Immature natural killer cell (primary cell): ENCODE data around the gene CLEC4G. TPM values are rescaled to one million over a fixed set of nuclear protein-coding genes. Genes with fewer than 3 reads are reported as not detected.
"Not testable (repeated sequence)": the region's sequence is repeated elsewhere in the genome, so short reads cannot be mapped to it uniquely, and the experiment has no call there.

Experiments
- DNase-seq, 3 donors: peaks; one replicate each; pipeline ENCODE4 v3.0.0; 2022; ENCODE audit warnings: mixed read lengths in 1 of 3
- H3K27ac Mint-ChIP-seq, 6 donors: one replicate each; pipeline ENCODE4 v1.8.0; 2020; ENCODE audit warnings: mixed read lengths in 6 of 6, mild to moderate bottlenecking in 5 of 6, inconsistent platforms in 4 of 6, moderate library complexity in 3 of 6
- H3K27me3 Mint-ChIP-seq, 3 donors: one replicate each; pipeline ENCODE4 v1.8.0; 2020 to 2021; ENCODE audit warnings: low read depth in 3 of 3, mild to moderate bottlenecking in 3 of 3, mixed read lengths in 3 of 3, moderate library complexity in 3 of 3, inconsistent platforms in 1 of 3
- H3K36me3 Mint-ChIP-seq, 3 donors: one replicate each; pipeline ENCODE4 v1.8.0; 2020; ENCODE audit warnings: mixed read lengths in 3 of 3, inconsistent platforms in 2 of 3, mild to moderate bottlenecking in 2 of 3
- H3K4me1 Mint-ChIP-seq, 2 donors: one replicate each; pipeline ENCODE4 v1.8.0; 2020; ENCODE audit warnings: inconsistent platforms in 2 of 2, mild to moderate bottlenecking in 2 of 2, mixed read lengths in 2 of 2, moderate library complexity in 1 of 2
- H3K4me3 Mint-ChIP-seq, 5 donors: one replicate each; pipeline ENCODE4 v1.8.0; 2020; ENCODE audit warnings: mild to moderate bottlenecking in 5 of 5, mixed read lengths in 5 of 5, inconsistent platforms in 3 of 5, moderate library complexity in 3 of 5
- H3K9me3 Mint-ChIP-seq, 6 donors: one replicate each; pipeline ENCODE4 v1.8.0; 2020; ENCODE audit warnings: mild to moderate bottlenecking in 6 of 6, mixed read lengths in 6 of 6, inconsistent platforms in 4 of 6, moderate library complexity in 3 of 6
- polyA plus RNA-seq, 3 donors: library from polyadenylated mRNA; unstranded; fragments of 300-500 nt; fragmentation: Illumina TruSeq; gene quantifications; one replicate each; pipeline ENCODE4 v1.2.3, GENCODE V29; 2021

The CLEC4G gene
- polyA plus RNA-seq, 3 donors from 2014 or later = 0.43 TPM; not detected in 2

GRCh38 chr19:7762719-7763293, 30.9 kb upstream of the CLEC4G start, which contains the start of gene CLEC4M:
TSS of gene CLEC4M (plus strand) at chr19:7763243. CDS start at chr19:7763267, 24 bp downstream.
- peaks cover 2 to 12% (median 8%) of the 10 kb centered on the region in 3 donors for H3K27me3 Mint-ChIP-seq
- peaks cover 0 to 6% (median 3%) of the 10 kb centered on the region in 3 donors for H3K36me3 Mint-ChIP-seq
- DNase-seq = no peak
- H3K9me3 Mint-ChIP-seq = peaks cover 8 to 22% (median 19%) of the 10 kb centered on the region in 6 donors
- H3K4me3 Mint-ChIP-seq = no peak within 1 kb of the TSS
- H3K27ac Mint-ChIP-seq = no peak within 1 kb of the TSS
- H3K4me1 Mint-ChIP-seq = no peaks in the 10 kb centered on the region

- Mint-ChIP-seq H3K27ac (no peak overlapping the region), H3K27me3 (peaks cover 1 to 14% (median 2%) of the 10 kb centered on the region in 3 donors), H3K4me1 (no peaks in the 10 kb centered on the region), H3K9me3 (peaks cover 20 to 39% (median 34%) of the 10 kb centered on the region in 6 donors), H3K36me3 (peaks cover 6 to 7% (median 6%) of the 10 kb centered on the region in 3 donors), H3K4me3 (no peak overlapping the region)
- no peak for DNase-seq
Measured at GRCh38 chr19:7759156-7759555, 27.2 kb upstream of the CLEC4G start.

- Mint-ChIP-seq H3K9me3 (peaks cover 20 to 39% (median 34%) of the 10 kb centered on the region in 6 donors), H3K27ac (no peak overlapping the region), H3K27me3 (peaks cover 2 to 18% (median 3%) of the 10 kb centered on the region in 3 donors), H3K4me3 (no peak overlapping the region), H3K4me1 (no peaks in the 10 kb centered on the region), H3K36me3 (peaks cover 6 to 7% (median 6%) of the 10 kb centered on the region in 3 donors)
- DNase-seq = no peak
Measured at GRCh38 chr19:7757358-7757757, 25.4 kb upstream of the CLEC4G start.

- Mint-ChIP-seq H3K4me3 (no peak overlapping the region), H3K27ac (no peak overlapping the region), H3K36me3 (peaks cover 6 to 7% (median 6%) of the 10 kb centered on the region in 3 donors), H3K27me3 (peaks cover 2 to 13% (median 3%) of the 10 kb centered on the region in 3 donors), H3K4me1 (no peaks in the 10 kb centered on the region), H3K9me3 (peaks cover 20 to 39% (median 34%) of the 10 kb centered on the region in 6 donors)
- no peak for DNase-seq
Measured at GRCh38 chr19:7756258-7756657, 24.3 kb upstream of the CLEC4G start.

GRCh38 chr19:7751157-7751783, 19.4 kb upstream of the CLEC4G start:
- Mint-ChIP-seq H3K4me3 (no peak overlapping the region), H3K27me3 (peaks cover 2 to 14% (median 3%) of the 10 kb centered on the region in 3 donors), H3K4me1 (no peaks in the 10 kb centered on the region), H3K36me3 (no peaks in the 10 kb centered on the region), H3K9me3 (peaks cover 3 to 9% (median 4%) of the 10 kb centered on the region in 6 donors), H3K27ac (peak overlapping the region in 1 of 6 donors; percentile 13)
- DNase-seq = no peak

- H3K27me3 Mint-ChIP-seq = peaks cover 5 to 13% (median 7%) of the 10 kb centered on the region in 3 donors
- no peak overlapping the region for H3K4me3 Mint-ChIP-seq
- DNase-seq = no peak
- no peaks in the 10 kb centered on the region for H3K36me3 Mint-ChIP-seq
- no peak overlapping the region for H3K27ac Mint-ChIP-seq
- H3K4me1 Mint-ChIP-seq = no peaks in the 10 kb centered on the region
- H3K9me3 Mint-ChIP-seq = peaks cover 0 to 3% (median 0%) of the 10 kb centered on the region in 6 donors
Measured at GRCh38 chr19:7748756-7749155, 16.8 kb upstream of the CLEC4G start.

- H3K27me3 Mint-ChIP-seq = peaks cover 4 to 11% (median 11%) of the 10 kb centered on the region in 3 donors
- H3K9me3 Mint-ChIP-seq = peaks cover 0 to 3% (median 0%) of the 10 kb centered on the region in 6 donors
- no peaks in the 10 kb centered on the region for H3K36me3 Mint-ChIP-seq
- no peak overlapping the region for H3K27ac Mint-ChIP-seq
- no peak for DNase-seq
- H3K4me3 Mint-ChIP-seq = no peak overlapping the region
- H3K4me1 Mint-ChIP-seq = no peaks in the 10 kb centered on the region
Measured at GRCh38 chr19:7748171-7748570, 16.3 kb upstream of the CLEC4G start.

GRCh38 chr19:7746903-7747884, 15.3 kb upstream of the CLEC4G start, which contains the start of gene CD209:
TSS of gene CD209 (minus strand) at chr19:7747534. CDS start at chr19:7747511, 23 bp downstream.
- peaks cover 4 to 12% (median 11%) of the 10 kb centered on the region in 3 donors for H3K27me3 Mint-ChIP-seq
- no peak within 1 kb of the TSS for H3K4me3 Mint-ChIP-seq
- H3K27ac Mint-ChIP-seq = no peak within 1 kb of the TSS
- H3K4me1 Mint-ChIP-seq = no peaks in the 10 kb centered on the region
- H3K36me3 Mint-ChIP-seq = no peaks in the 10 kb centered on the region
- DNase-seq = no peak
- peaks cover 0 to 3% (median 0%) of the 10 kb centered on the region in 6 donors for H3K9me3 Mint-ChIP-seq

- not testable (repeated sequence) for DNase-seq, H3K36me3 Mint-ChIP-seq, H3K4me3 Mint-ChIP-seq, H3K27ac Mint-ChIP-seq, H3K9me3 Mint-ChIP-seq, H3K4me1 Mint-ChIP-seq
- H3K27me3 Mint-ChIP-seq = peaks cover 4 to 12% (median 11%) of the 10 kb centered on the region in 3 donors
Measured at GRCh38 chr19:7746306-7746705, 14.4 kb upstream of the CLEC4G start.

- no peak overlapping the region for H3K4me3 Mint-ChIP-seq
- H3K9me3 Mint-ChIP-seq = peaks cover 0 to 1% (median 0%) of the 10 kb centered on the region in 6 donors
- no peaks in the 10 kb centered on the region for H3K4me1 Mint-ChIP-seq
- H3K27ac Mint-ChIP-seq = no peak overlapping the region
- no peaks in the 10 kb centered on the region for H3K36me3 Mint-ChIP-seq
- peaks cover 5 to 10% (median 8%) of the 10 kb centered on the region in 3 donors for H3K27me3 Mint-ChIP-seq
- DNase-seq = no peak
Measured at GRCh38 chr19:7744871-7745650, 13.2 kb upstream of the CLEC4G start.

- H3K27ac Mint-ChIP-seq = no peak overlapping the region
- no peak overlapping the region for H3K4me3 Mint-ChIP-seq
- H3K27me3 Mint-ChIP-seq = peaks cover 5 to 10% (median 8%) of the 10 kb centered on the region in 3 donors
- DNase-seq = no peak
- H3K9me3 Mint-ChIP-seq = peaks cover 0 to 1% (median 0%) of the 10 kb centered on the region in 6 donors
- no peaks in the 10 kb centered on the region for H3K36me3 Mint-ChIP-seq
- H3K4me1 Mint-ChIP-seq = no peaks in the 10 kb centered on the region
Measured at GRCh38 chr19:7744199-7744786, 12.4 kb upstream of the CLEC4G start.

- H3K27ac Mint-ChIP-seq = peak overlapping the region in 1 of 6 donors; percentile 24
- H3K36me3 Mint-ChIP-seq = no peaks in the 10 kb centered on the region
- peaks cover 0 to 1% (median 0%) of the 10 kb centered on the region in 6 donors for H3K9me3 Mint-ChIP-seq
- H3K4me3 Mint-ChIP-seq = no peak overlapping the region
- no peaks in the 10 kb centered on the region for H3K4me1 Mint-ChIP-seq
- DNase-seq = no peak
- peaks cover 5 to 12% (median 6%) of the 10 kb centered on the region in 3 donors for H3K27me3 Mint-ChIP-seq
Measured at GRCh38 chr19:7743425-7743841, 11.5 kb upstream of the CLEC4G start.
